NCI-H748 treated with DMSO at 0.1 percent for 48 hours (cell line): ENCODE results near the gene TMEM134.

ENCODE experiments used
- DNase-seq: peaks from one replicate; lab custom pipeline; 2025; lab: John Stamatoyannopoulos, UW

TMEM134 gene

DNA sequence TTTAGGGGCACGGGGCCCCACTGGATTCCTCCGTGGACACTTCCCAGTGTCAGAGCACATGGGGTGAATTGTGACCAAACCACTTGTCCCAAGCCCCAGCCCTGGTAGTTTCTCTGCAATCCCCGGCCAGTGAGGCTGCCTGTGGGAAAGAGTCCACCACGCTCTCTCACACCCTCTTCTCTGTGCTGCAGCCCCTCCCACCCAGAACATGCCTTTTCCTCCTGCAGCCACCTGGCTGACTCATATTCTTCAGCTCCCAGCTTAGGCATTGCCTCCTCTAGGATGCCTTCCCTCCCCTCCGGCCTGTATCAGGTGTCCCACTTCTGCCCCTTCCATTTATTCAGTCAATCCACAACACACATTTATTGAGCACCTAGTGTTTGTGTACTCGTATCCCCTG, 46.2 kb downstream of the TMEM134 start:
- DNase-seq, result no peak

DNA sequence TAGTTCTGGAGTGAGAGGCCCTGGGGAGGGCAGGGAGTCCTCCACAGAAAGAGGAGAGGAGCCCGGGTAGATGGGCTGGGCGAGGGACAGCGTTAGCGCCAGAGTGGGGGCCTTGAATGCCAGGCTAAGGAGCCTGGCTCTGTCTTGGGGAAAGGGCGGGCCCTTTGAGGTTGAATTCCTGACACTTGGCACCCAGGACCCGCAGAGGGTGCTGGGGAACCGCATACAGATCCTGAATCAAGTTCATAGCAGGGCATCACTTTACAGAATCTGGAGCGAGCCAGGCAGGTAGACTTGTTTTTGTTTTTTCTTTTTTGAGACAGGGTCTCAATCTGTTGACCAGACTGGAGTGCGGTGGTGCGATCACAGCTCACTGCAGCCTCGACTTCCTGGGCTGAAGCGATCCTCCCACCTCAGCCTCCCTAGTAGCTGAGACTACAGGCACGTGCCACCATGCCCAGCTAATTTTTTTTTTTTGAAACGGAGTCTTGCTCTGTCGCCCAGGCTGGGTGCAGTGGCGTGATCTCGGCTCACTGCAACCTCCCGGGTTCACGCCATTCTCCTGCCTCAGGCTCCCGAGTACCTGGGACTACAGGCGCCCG, 47.5 kb downstream of the TMEM134 start:
- DNase-seq, result no peak

DNA sequence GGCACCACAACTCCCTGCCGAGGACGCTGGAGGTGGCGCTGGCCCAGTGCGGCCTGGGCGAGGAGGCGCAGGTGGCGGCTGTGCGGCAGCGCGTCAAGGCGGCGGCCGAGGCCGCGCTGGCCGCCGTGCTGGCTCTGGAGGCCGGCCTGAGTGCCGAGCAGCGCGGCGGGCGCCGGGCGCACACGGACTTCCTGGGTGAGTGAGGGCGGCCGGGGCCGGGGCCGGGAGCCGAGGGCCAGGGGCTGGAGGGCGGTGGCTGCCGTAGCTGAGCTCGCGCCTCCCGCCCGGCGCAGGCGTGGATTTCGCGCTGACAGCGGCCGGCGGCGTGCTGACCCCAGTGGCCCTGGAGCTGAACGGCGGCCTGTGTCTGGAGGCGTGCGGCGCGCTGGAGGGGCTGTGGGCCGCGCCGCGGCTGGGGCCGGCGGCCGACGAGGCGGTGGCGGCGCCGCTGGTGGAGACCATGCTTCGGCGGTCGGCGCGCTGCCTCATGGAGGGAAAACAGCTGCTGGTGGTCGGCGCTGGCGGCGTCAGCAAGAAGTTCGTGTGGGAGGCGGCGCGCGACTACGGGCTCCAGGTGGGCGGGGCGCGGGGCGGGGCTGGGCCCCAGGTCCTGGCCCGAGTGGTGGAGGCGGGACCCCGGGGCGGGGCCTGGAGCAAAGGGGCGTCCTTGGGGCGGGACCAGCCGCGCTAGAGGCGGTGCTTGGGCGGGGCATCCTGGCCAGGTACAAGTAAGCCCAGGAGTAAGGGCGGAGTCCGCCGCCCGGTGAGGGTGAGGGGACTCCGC, 48.2 kb downstream of the TMEM134 start:
- peak; percentile 88 for DNase-seq

DNA sequence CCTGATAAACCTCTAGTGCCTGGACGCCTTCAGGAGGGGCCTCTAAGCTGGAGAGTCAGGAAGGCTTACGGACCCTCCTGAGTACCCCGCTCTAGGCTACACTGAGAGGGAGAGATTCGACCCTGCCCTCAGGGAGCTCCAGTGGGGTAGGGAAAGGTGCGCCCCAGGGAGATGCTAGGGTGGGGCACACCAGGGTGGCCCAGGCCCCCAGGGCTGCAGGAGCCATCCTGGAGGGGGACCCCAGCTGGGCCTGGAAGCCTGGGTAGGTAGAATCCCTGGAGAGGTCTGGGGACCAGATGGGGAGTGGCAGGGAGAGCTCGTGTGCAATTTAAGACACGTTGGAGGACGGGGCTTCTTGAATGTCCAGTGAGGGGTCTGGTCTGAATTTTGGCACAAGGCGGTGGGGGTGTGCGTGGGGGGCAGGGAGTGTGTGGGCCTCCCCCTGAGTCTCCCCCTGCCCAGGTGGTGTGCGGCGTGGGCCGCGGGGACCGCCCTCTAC, 48.9 kb downstream of the TMEM134 start:
- DNase-seq, result no peak

DNA sequence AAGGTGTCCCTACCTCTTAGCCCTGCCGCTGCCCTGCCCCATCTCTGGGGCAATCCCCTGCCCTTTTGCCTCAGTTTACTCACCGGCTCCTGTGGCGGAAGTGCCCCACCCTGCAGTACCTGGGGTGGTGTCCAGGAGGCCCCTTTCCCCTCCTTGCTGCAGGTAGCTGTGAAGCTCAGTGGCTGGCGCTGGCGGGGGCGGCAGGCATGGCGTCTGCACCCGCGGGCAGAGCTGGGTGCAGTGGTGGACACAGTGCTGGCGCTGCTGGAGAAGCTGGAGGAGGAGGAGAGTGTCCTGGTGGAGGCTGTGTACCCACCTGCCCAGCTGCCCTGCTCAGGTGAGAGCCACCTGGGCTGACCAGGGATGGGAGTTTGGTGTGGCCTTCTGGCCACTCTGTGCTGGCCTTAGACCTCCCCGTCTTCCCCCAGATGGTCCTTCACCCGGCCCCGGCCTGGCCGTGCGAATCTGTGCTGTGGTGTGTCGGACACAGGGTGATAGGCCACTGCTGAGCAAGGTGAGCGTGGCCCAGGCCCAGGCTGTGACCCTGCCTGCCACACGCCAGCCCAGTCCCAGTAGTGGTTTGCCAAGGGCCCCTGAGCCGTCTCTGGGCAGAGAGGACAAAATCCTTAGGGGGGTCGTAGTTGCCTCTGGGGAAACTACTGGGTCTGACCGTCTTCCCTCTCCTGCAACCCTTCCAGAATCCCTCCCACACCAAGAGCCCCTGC, 49.6 kb downstream of the TMEM134 start:
- no peak for DNase-seq

DNA sequence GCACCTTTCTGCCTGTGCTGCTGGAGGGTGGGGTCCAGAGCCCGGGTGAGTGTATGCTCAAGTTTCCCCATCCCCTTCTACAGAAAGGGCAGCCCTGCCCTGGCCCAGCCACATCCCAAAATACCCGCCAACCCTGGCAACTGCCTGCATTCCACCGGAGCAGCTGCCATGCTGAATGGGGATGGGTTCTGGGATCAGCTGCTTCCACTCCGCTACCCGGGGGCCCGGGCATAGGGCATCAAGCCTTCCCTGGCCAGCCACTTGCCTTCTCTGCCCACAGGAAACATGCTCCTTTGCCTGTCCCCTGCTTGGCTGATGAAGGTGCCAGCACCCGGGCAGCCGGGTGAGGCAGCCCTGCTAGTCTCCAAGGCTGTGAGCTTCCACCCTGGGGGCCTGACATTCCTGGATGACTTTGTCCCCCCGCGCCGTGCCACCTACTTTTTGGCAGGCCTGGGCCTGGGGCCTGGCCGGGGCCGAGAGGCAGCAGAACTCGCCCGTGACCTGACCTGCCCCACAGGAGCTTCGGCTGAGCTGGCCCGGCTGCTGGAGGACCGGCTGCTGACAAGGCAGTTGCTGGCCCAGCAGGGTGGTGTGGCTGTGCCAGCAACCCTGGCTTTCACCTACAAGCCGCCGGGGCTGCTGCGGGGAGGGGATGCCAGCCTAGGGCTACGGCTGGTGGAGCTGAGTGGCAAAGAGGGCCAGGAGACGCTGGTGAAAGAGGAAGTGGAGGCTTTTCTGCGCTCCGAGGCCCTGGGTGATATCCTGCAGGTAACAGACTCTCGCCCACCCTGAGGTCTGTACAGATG, 50.4 kb downstream of the TMEM134 start:
- DNase-seq, result no peak

DNA sequence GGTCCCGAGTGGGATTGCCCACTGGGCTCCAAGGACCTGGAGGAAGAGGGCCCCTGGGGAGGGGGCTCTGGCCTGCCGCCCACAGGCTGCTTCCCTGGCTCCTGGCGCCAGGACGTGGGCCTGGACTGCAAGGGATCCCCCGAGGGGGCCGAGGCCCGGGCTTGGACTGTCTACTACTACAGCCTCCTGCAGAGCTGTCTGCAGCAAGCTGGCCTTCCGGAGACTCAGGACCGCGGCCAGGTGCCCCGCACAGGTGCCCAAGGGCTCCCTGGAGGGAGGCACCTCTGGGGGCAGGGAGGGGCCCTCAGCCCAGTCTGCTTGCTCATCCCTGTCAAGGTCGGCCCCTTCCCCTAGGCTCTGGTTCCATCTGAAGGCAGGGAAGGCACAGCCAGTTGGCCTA, 51.6 kb downstream of the TMEM134 start:
- DNase-seq, result no peak

DNA sequence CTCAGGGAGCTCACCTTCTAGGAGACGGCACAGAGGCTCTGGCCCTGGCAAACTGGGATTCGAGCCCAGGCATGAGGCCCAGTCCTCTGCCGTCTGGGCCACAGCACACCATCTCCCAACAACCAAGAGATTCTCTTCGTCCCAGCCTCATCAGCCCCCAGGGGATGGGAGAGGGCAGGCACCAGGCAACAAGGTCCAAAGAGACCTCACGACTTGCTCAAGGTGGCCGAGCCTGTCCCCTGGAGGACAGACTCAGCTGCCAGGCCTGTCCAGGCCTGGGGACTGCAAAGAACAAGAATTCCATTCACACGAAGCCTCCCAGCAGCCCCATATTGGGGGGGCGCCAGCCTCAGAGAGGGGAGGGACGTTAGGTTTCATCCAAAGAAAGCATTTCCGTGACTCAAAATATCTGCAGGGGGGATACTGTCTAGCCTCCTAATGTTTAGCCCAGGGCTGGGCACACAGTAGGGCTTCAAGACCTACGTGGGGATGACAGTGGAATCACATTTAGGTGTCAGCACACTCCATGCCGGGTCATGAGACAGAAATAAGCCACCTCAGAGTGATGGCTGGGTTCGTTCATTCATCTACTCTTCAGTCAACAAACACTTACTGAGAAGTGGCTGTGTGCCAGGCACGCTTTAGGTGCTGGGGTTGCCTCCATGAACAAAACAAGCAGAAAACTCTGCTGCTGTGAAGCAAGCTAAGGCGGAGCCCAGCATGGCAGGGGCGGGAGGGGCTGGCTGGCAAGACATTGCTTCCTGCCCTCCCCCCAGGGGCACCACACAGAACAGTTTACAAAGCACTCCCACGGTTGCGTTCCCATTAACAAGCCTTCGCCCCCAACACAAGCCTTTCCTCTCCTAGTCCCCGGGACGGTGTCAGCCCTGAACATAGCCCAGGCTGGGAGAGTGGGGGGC, 52.4 kb downstream of the TMEM134 start:
- DNase-seq, result peak; percentile 25

DNA sequence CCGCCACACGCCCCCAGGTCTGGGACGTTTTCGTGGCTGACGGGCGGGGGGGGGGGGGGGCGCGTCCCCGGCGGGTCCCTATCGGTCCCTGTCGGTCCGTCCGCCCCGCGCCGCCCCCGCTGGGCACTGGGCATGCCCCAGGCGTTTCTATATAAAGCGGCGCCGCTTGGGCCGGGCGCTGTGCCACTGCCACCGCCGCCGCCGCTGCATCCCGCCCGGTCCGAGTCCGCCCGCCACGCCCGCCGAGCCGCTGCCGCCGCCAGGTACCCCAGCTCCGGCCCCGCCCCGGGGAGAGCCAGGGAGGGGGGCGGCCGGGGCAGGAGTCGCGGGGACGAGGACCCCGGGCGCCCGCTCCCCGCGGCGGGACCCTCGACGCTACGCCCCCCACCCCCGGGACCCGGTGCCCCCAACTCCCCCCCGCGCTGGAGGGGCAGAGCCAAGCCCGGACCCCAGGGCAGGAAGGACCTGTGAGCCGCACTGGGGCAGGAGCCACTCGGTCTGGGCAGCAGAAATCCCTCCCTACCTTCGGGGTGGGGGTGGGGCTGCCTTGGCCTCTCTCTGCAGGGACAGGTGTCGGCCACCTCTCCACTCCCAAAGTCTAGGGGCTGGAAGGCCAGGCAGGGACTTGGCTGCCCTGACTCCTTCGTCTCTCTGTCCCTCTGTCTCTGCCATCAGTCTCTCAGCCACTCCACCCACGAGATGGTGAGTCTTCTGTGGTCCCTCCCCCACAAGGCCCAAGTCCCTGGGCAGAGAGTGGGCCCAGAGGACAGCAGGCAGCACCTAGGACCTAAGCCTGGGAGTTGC, 53.3 kb downstream of the TMEM134 start, which contains the start of gene CARNS1:
TSS of gene CARNS1 (plus strand) at position 178 of the 804 bp plus-strand sequence. CDS start at position 700, 522 bp downstream.
- no peak for DNase-seq

DNA sequence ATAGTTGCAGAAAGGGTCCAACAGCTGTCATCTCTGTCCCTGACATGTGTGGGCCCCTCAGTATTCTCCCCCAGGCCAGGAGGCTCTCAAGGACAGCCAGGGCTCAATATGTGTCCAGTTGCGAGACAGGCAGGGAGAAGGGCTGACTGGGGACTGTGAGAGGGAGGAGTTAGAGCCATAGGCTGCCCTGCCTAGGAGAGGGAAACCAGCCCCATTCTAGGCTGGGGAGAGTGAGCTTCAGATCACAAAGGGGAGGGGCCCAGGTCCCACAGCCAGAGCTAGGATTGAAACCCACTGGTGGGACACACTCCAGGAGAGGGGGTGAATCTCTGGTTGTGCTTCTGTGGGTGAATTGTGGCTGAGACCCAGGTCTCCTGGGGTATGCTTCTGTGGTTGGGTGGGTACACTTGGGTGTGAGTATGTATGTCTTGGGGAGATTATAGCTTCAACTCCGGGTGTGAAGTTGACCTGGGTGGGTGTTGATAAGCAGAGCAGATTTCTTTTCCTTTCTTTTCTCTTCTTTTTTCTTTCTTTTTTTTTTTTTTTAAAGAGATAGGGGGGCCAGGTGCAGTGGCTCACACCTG, 55.7 kb downstream of the TMEM134 start:
- no peak for DNase-seq

DNA sequence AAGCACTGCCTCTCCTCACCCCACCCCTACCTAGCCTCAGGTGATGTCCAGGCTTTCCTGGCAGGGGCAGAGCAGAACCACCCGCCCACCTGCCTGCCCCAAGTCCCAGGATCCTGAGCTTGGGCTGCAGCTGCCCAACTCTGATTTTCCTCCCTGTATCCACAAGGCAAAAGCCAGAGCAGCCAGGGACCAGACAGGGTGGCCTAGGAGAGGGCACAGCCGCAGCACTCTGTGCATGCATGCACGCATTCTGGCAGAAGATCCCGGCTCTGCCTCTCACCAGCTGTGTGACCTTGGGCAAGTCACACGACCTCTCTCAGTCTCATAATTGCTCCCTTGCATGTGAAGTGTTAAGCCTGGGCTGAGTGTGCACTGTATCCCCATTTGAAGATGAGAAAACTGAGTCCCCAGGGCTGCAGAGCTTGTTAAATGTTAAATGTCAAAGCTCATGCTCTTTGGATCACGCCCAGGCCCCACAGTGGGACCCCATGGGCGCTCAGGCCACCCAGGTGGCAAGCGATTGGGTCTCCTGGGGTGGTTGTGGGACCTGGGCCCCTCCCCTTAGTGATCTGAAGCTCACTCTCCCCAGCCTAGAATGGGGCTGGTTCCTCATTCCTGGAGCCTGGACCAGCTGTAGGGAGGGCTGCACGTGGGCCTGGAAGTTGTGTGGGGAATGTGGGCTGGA, 56.4 kb downstream of the TMEM134 start:
- no peak for DNase-seq

DNA sequence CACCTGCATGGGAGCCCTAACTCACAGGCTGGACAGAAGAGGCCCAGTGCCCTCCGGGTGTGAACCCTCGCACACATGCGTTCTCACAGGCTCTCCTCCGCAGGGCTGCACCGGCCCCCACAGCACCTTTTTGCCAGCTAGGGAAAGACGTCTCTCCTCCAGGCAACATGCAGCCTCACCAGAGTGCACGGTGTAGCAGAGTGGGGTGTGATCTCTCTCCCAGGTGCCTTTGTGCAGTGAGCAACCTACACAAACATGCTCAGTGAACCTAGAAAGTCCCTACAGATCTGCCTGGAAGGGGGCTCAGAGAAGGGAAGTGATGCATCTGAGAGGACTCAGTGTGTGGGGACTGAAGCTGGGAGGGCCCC, 57.3 kb downstream of the TMEM134 start:
- no peak for DNase-seq
